ENCODE results near the gene CADPS.

Gene CADPS

DNA sequence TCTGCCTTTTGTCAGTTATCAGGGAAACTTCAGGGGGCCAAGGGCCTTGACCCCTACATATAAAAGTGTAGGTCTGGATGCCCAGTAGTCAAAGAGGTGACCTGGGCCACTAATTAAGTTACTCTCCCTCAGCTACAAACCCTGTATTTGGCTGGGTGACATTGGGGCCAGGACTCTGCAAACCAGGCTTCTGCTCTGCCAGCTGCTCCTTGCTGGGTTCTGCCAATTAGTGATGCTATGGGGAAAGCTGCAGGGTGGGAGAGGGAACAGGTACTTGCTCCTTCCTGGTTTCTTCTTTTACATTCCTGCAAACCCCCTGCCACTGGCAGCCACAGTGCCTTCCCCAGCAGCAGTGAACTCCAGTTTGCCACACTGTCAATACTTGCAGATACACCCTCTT is 179.2 kb downstream of the CADPS start:
- DNase-seq (ENCODE audit: extremely low read depth, low read depth), result no peak
- TF ChIP-seq, protein P1, sequence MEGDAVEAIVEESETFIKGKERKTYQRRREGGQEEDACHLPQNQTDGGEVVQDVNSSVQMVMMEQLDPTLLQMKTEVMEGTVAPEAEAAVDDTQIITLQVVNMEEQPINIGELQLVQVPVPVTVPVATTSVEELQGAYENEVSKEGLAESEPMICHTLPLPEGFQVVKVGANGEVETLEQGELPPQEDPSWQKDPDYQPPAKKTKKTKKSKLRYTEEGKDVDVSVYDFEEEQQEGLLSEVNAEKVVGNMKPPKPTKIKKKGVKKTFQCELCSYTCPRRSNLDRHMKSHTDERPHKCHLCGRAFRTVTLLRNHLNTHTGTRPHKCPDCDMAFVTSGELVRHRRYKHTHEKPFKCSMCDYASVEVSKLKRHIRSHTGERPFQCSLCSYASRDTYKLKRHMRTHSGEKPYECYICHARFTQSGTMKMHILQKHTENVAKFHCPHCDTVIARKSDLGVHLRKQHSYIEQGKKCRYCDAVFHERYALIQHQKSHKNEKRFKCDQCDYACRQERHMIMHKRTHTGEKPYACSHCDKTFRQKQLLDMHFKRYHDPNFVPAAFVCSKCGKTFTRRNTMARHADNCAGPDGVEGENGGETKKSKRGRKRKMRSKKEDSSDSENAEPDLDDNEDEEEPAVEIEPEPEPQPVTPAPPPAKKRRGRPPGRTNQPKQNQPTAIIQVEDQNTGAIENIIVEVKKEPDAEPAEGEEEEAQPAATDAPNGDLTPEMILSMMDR (IDR thresholded peaks at IDR 0.05; ENCODE audit: low read depth, low read length), result no peak

DNA sequence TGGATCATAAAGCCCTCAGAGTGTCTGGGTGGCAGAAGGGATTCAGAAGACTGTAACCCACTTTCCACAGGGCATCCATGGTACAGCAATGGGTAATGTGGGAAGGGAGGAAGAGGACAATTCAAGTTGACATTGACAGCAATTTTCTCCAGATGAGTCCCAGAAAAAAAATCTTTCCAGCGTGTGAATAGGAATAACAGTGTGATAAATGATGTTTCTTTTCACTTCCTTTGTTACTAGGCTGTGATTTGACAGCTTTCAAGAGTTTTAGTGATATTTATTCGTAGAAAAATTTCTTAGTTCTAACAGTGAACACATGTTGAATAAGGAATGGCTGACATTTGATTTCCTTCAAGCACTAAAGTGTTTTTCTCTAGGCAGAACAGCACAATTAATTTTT is 186.4 kb downstream of the CADPS start:
- TF ChIP-seq, protein P1 (IDR thresholded peaks at IDR 0.05; ENCODE audit: low read depth, low read length), result no peak

DNA sequence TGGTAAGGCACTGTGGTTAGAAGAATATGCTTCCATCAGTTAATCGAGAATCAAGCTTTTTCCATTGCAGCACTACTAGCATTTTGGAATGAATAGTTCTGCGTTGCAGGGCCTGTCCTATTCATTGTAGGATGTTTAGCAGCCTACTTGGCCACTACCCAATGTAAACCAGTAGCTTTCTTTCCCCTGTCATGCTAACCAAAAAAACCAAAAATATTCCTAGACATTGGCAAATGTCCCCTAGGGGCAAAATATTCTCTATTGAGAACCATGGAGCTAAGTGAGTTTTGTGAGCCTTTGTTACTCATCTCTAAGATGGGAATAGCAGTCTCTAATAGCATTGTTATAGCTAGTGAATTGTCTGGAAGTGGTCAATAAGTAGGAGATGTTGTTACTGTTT is 187.2 kb downstream of the CADPS start:
- TF ChIP-seq, protein P1 (IDR thresholded peaks at IDR 0.05; ENCODE audit: low read depth, low read length), result no peak
- DNase-seq (ENCODE audit: extremely low read depth, low read depth), result no peak

More for the DNA sequence above, 186.4 kb downstream of the CADPS start:
- no peak for DNase-seq (ENCODE audit: extremely low read depth, low read depth)

DNA sequence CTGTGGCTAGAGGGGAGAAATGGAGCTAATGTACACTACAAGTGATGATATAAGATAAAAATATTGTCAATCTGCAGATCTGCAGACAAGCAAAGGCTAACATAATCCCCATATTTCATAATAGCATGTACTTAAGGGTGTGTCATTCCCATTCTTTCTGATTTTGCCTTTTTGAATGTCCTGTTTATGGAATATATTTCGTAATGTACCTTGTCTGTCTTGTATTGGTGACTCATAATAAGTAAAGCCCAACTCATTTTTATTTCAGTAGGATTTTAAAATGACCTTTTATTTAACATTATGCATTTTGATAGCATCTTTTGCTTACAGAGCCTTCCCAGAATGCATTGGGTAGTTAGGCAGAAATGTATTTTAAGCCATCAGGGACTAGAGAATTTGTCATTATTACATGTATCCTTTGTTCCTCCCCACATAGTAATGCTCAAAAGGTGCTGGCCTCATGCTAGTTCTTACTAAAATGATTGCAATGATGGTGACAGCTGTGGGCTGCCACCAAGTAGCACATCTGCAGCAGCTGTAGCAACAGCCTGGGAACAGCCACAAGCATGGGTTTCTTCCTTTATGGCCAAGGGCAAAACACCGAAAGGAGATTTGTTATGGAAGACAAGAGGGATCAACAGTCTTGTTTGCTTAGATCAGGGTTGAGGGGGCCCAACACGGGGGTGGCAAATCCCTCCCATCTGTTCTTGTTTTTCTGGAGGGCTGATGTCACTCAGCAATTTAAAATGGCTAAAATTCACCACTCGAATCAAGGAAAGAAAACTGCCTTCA is 188.5 kb downstream of the CADPS start:
- TF ChIP-seq, protein P1 (IDR thresholded peaks at IDR 0.05; ENCODE audit: low read depth, low read length), result no peak
- DNase-seq (ENCODE audit: extremely low read depth, low read depth), result no peak

DNA sequence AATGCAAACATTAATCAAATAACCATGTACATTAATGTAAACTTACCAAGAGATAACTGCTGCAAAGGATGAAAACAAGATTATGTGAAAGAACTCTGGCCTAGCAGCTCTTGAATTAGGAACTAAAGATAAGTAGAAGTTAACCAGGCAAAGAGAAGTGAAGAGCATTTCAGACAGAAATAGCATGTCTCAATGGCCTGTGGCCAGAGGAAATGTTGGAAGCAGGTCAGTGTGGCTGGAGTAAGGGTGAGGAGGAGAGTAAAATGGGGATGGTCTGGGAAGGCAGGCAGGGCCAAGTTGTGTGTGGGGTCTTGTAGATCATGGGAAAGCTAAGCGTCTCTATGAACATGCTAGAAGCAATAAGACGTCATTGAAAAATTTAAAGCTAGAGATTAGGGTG is 192.4 kb downstream of the CADPS start:
- no peak for DNase-seq (ENCODE audit: extremely low read depth, low read depth)
- TF ChIP-seq, protein P1 (IDR thresholded peaks at IDR 0.05; ENCODE audit: low read depth, low read length), result no peak

DNA sequence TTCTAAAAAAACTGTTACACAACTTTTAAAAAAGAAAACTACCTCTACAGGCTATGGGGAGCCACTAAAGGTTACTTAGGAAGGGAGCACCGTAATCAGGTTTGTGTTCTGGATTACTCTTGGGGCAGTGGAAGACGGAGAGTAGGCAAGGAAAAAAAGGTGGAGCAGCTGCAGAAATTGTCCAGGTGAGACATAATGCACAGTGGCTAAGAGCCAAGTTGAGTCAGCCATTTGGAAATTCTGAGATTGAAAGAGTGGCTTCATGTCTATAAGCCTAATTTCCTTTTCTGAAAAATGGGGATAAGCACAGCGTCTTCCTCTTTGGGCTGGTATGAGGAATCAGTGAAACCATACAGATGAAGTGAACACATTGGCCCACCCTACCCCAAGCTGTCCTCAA is 195.2 kb downstream of the CADPS start:
- TF ChIP-seq, protein P1 (IDR thresholded peaks at IDR 0.05; ENCODE audit: low read depth, low read length), result no peak
- DNase-seq (ENCODE audit: extremely low read depth, low read depth), result no peak

DNA sequence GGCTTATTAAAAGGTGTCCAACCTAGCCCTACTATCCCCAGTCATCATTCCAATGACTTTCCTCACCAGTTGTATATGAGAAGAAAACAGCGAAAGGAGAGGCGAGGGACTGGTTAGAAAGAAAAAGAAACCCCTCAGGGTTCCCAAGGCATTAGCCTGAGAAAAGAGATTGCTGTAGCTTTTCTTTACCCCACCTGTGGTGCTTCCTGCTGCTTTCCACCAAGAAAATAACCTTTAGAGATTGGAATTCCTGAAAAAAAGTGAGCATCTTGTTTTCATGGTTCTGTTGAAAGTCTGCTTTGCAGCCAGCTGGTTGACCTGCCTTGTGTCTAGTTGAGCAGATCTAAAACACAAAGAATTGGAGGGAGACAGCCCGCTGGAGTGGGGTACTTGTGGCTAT is 196.4 kb downstream of the CADPS start:
- no peak for DNase-seq (ENCODE audit: extremely low read depth, low read depth)
- TF ChIP-seq, protein P1 (IDR thresholded peaks at IDR 0.05; ENCODE audit: low read depth, low read length), result no peak
